WTC11 (cell line): ENCODE data around the gene GPR108. TPM values are rescaled to one million over a fixed set of nuclear protein-coding genes. Genes with fewer than 3 reads are reported as not detected.

Source experiments
- ATAC-seq: fragments of 200-7000 bp; cut with Tn5 transposase; 2 replicates; pipeline ENCODE4 v1.10.0; 2021; ENCODE audit warnings: mild to moderate bottlenecking, moderate library complexity
- CTCF ChIA-PET: fragments of 300-600 bp; sonication (Branson Sonifier 250); formaldehyde crosslinking; loops from one replicate; lab custom pipeline; 2021; ENCODE audit warnings: antibody characterized with exemption; lab: Charles Lee
- POLR2A ChIA-PET: fragments of 350-600 bp; sonication (Branson Sonifier 250); formaldehyde crosslinking; loops from one replicate; lab custom pipeline; 2021; ENCODE audit warnings: antibody characterized with exemption; lab: Charles Lee
- DNase-seq: peaks from one replicate; pipeline ENCODE4 v3.0.0; 2021; ENCODE audit warnings: low spot score
- H3K27ac Mint-ChIP-seq: 2 replicates; pipeline ENCODE4 v1.8.0; 2021; ENCODE audit warnings: mixed read lengths
- H3K27me3 Mint-ChIP-seq: 2 replicates; pipeline ENCODE4 v1.8.0; 2021; ENCODE audit warnings: low read depth, mild to moderate bottlenecking, moderate library complexity, mixed read lengths
- H3K36me3 Mint-ChIP-seq: 2 replicates; pipeline ENCODE4 v1.8.0; 2021; ENCODE audit warnings: mixed read lengths
- H3K4me1 Mint-ChIP-seq: 2 replicates; pipeline ENCODE4 v1.8.0; 2022; ENCODE audit warnings: mixed read lengths
- H3K4me3 Mint-ChIP-seq: 2 replicates; pipeline ENCODE4 v1.8.0; 2021; ENCODE audit warnings: mild to moderate bottlenecking, moderate library complexity, mixed read lengths
- H3K9me3 Mint-ChIP-seq: 2 replicates; pipeline ENCODE4 v1.8.0; 2021; ENCODE audit warnings: mixed read lengths
- AFF4 ChIP-seq: sonication (generic); formaldehyde crosslinking; IDR thresholded peaks from 2 replicates; pipeline ENCODE4 v1.8.1; 2023; ENCODE audit warnings: mild to moderate bottlenecking, missing genetic modification reagents, borderline replicate concordance
- AR ChIP-seq: fragments of 250-450 bp; sonication (Bioruptor Pico); IDR thresholded peaks from 2 replicates; pipeline ENCODE4 v1.9.0; 2021; ENCODE audit warnings: mild to moderate bottlenecking
- ATF2 ChIP-seq: sonication (generic); formaldehyde crosslinking; IDR thresholded peaks from 2 replicates; pipeline ENCODE4 v1.8.1; 2022; ENCODE audit warnings: low read depth, missing genetic modification reagents, borderline replicate concordance
- CBFB ChIP-seq: sonication (generic); formaldehyde crosslinking; IDR thresholded peaks from 2 replicates; pipeline ENCODE4 v1.8.1; 2022; ENCODE audit warnings: mild to moderate bottlenecking, low read depth, missing genetic modification reagents
- FOXK1 ChIP-seq: sonication (generic); formaldehyde crosslinking; IDR thresholded peaks from 2 replicates; pipeline ENCODE4 v1.8.0; 2022; ENCODE audit warnings: mild to moderate bottlenecking, moderate library complexity, missing genetic modification reagents
- FOXP1 ChIP-seq: sonication (generic); formaldehyde crosslinking; IDR thresholded peaks from 2 replicates; pipeline ENCODE4 v1.8.0; 2022; ENCODE audit warnings: missing genetic modification reagents, mild to moderate bottlenecking, moderate library complexity, borderline replicate concordance
- GABPB1 ChIP-seq: sonication (generic); formaldehyde crosslinking; IDR thresholded peaks from 2 replicates; pipeline ENCODE4 v1.8.1; 2023; ENCODE audit warnings: mild to moderate bottlenecking, missing genetic modification reagents
- GRHL2 ChIP-seq: fragments of 250-450 bp; sonication (Bioruptor Pico); IDR thresholded peaks from 2 replicates; pipeline ENCODE4 v1.8.0; 2022; ENCODE audit warnings: mild to moderate bottlenecking, moderate library complexity; ENCODE audit not compliant: insufficient replicate concordance, severe bottlenecking
- IRF2 ChIP-seq: sonication (generic); formaldehyde crosslinking; IDR thresholded peaks from 2 replicates; pipeline ENCODE4 v1.8.0; 2022; ENCODE audit warnings: low read depth, missing genetic modification reagents, borderline replicate concordance
- JUN ChIP-seq: sonication (generic); formaldehyde crosslinking; IDR thresholded peaks from 2 replicates; pipeline ENCODE4 v1.8.0; 2023; ENCODE audit warnings: mild to moderate bottlenecking, missing genetic modification reagents
- MXD4 ChIP-seq: fragments of 250-450 bp; sonication (Bioruptor Pico); IDR thresholded peaks from 2 replicates; pipeline ENCODE4 v1.8.0; 2021; ENCODE audit warnings: mild to moderate bottlenecking, moderate library complexity, borderline replicate concordance
- NFATC4 ChIP-seq: fragments of 250-450 bp; sonication (Bioruptor Pico); IDR thresholded peaks from 2 replicates; pipeline ENCODE4 v1.9.0; 2021; ENCODE audit warnings: mild to moderate bottlenecking
- NFYB ChIP-seq: sonication (generic); formaldehyde crosslinking; conservative IDR thresholded peaks from 2 replicates; pipeline ENCODE4 v1.8.0; 2022; ENCODE audit warnings: low read depth, missing genetic modification reagents
- TEAD1 ChIP-seq: sonication (generic); formaldehyde crosslinking; IDR thresholded peaks from 2 replicates; pipeline ENCODE4 v1.8.0; 2022; ENCODE audit warnings: mild to moderate bottlenecking, missing genetic modification reagents
- USF1 ChIP-seq: sonication (generic); formaldehyde crosslinking; IDR thresholded peaks from 2 replicates; pipeline ENCODE4 v1.8.0; 2022; ENCODE audit warnings: mild to moderate bottlenecking, missing genetic modification reagents
- ZBTB21 ChIP-seq: sonication (generic); formaldehyde crosslinking; IDR thresholded peaks from 2 replicates; pipeline ENCODE4 v1.8.1; 2023; ENCODE audit warnings: mild to moderate bottlenecking, missing genetic modification reagents, borderline replicate concordance
- ZNF219 ChIP-seq: sonication (generic); formaldehyde crosslinking; IDR thresholded peaks from 2 replicates; pipeline ENCODE4 v1.8.0; 2023; ENCODE audit warnings: missing genetic modification reagents, mild to moderate bottlenecking, borderline replicate concordance
- ZNF232 ChIP-seq: sonication (generic); formaldehyde crosslinking; IDR thresholded peaks from 2 replicates; pipeline ENCODE4 v1.8.0; 2022; ENCODE audit warnings: mild to moderate bottlenecking, missing genetic modification reagents
- ZNF263 ChIP-seq: sonication (generic); formaldehyde crosslinking; IDR thresholded peaks from 2 replicates; pipeline ENCODE4 v1.8.1; 2022; ENCODE audit warnings: low read depth, mild to moderate bottlenecking, moderate library complexity, missing genetic modification reagents
- ZNF281 ChIP-seq: sonication (generic); formaldehyde crosslinking; IDR thresholded peaks from 2 replicates; pipeline ENCODE4 v1.8.0; 2023; ENCODE audit warnings: mild to moderate bottlenecking, missing genetic modification reagents
- ZNF416 ChIP-seq: fragments of 250-450 bp; sonication (Bioruptor Pico); IDR thresholded peaks from 2 replicates; pipeline ENCODE4 v1.9.0; 2021; ENCODE audit warnings: mild to moderate bottlenecking, inconsistent platforms
- ZNF423 ChIP-seq: fragments of 250-450 bp; sonication (Bioruptor Pico); IDR thresholded peaks from 2 replicates; pipeline ENCODE4 v2.1.2; 2022; ENCODE audit warnings: mild to moderate bottlenecking, moderate library complexity
- total RNA-seq: library from RNA; stranded (reverse); gene quantifications from 3 replicates; pipeline ENCODE4 v1.2.3, GENCODE V29; 2021

Gene GPR108
- total RNA-seq, 1 experiment from 2014 or later, result 48.7 TPM

GRCh38 chr19:6693056-6693471, 44.3 kb downstream of the GPR108 start:
- DNase-seq (no peak), ATAC-seq (no peak)
- CTCF ChIA-PET, result no interaction called here
- POLR2A ChIA-PET, result no interaction called here
- H3K4me1 Mint-ChIP-seq, result no peaks in the 10 kb centered on the region
- peaks cover 3% of the 10 kb centered on the region for H3K27me3 Mint-ChIP-seq
- H3K27ac Mint-ChIP-seq, result no peak overlapping the region
- H3K4me3 Mint-ChIP-seq, result no peak overlapping the region
- peaks cover 18% of the 10 kb centered on the region for H3K36me3 Mint-ChIP-seq
- no peak for TF ChIP-seq USF1 (CRISPR knock-in tag)
- TF ChIP-seq NFYB, result peak; percentile 35; the same call in 1 of the 2 replicates
- peaks cover 23% of the 10 kb centered on the region for H3K9me3 Mint-ChIP-seq

- Mint-ChIP-seq H3K9me3 (peaks cover 27% of the 10 kb centered on the region), H3K4me3 (no peak overlapping the region), H3K27ac (no peak overlapping the region), H3K27me3 (peaks cover 3% of the 10 kb centered on the region), H3K4me1 (no peaks in the 10 kb centered on the region), H3K36me3 (peaks cover 18% of the 10 kb centered on the region)
- ChIA-PET POLR2A (no interaction called here), CTCF (no interaction called here)
- no peak for TF ChIP-seq ATF2 (CRISPR knock-in tag)
- no peak for TF ChIP-seq AR (CRISPR knock-in tag)
- TF ChIP-seq GRHL2 (CRISPR knock-in tag), result no peak
- TF ChIP-seq ZNF263 (CRISPR knock-in tag), result no peak
- no peak for TF ChIP-seq IRF2 (CRISPR knock-in tag)
- no peak for TF ChIP-seq ZNF423 (CRISPR knock-in tag)
- no peak for TF ChIP-seq ZNF219 (CRISPR knock-in tag)
- TF ChIP-seq FOXP1 (CRISPR knock-in tag), result no peak
- TF ChIP-seq ZNF281, result no peak
- TF ChIP-seq NFATC4 (CRISPR knock-in tag), result no peak
- TF ChIP-seq JUN, result no peak
- TF ChIP-seq ZNF416 (CRISPR knock-in tag), result no peak
- TF ChIP-seq MXD4 (CRISPR knock-in tag), result no peak
- no peak for DNase-seq
- no peak for ATAC-seq
Observed at GRCh38 chr19:6692027-6692426, 45.4 kb downstream of the GPR108 start.

GRCh38 chr19:6691342-6691741, 46.0 kb downstream of the GPR108 start:
- POLR2A ChIA-PET, result no interaction called here
- H3K9me3 Mint-ChIP-seq, result peaks cover 34% of the 10 kb centered on the region
- DNase-seq (no peak), ATAC-seq (no peak)
- H3K27me3 Mint-ChIP-seq, result peaks cover 3% of the 10 kb centered on the region; the same call in 1 of the 2 replicates
- no peaks in the 10 kb centered on the region for H3K4me1 Mint-ChIP-seq
- H3K36me3 Mint-ChIP-seq, result peaks cover 15% of the 10 kb centered on the region
- TF ChIP-seq GABPB1, result no peak
- no peak for TF ChIP-seq AFF4 (CRISPR knock-in tag)
- TF ChIP-seq TEAD1 (CRISPR knock-in tag), result no peak
- no peak for TF ChIP-seq ZNF232 (CRISPR knock-in tag)
- no peak for TF ChIP-seq FOXK1 (CRISPR knock-in tag)
- no peak for TF ChIP-seq CBFB (CRISPR knock-in tag)
- TF ChIP-seq ZBTB21, result no peak
- no peak overlapping the region for H3K27ac Mint-ChIP-seq
- H3K4me3 Mint-ChIP-seq, result no peak overlapping the region
- CTCF ChIA-PET, result no interaction called here
